Endothelial cell of umbilical vein (primary cell): ENCODE data around the gene USP6NL. TPM values are rescaled to one million over a fixed set of nuclear protein-coding genes. Genes with fewer than 3 reads are reported as not detected.

ENCODE experiments used
- BruUV-seq: library from RNA; stranded (reverse); fragments of 400-500 nt; replicated peaks from 2 replicates; lab custom pipeline; 2021; lab: Mats Ljungman, UMichigan
- CTCF ChIA-PET: fragments of 300-600, 350-600 bp; sonication (Branson Sonifier 250); formaldehyde crosslinking; loops from one replicate; lab custom pipeline; 2021; ENCODE audit warnings: antibody characterized with exemption, inconsistent platforms; lab: Charles Lee
- POLR2A ChIA-PET: fragments of 300-600, 350-600 bp; sonication (Branson Sonifier 250); formaldehyde crosslinking; loops from one replicate; lab custom pipeline; 2021; ENCODE audit warnings: antibody characterized with exemption, inconsistent platforms; lab: Charles Lee
- DNase-seq: peaks from one replicate; pipeline ENCODE4 v3.0.0-alpha.2; 2011; ENCODE audit warnings: low read depth, low spot score
- FAIRE-seq: peaks from 2 replicates; lab custom pipeline; 2011; peaks lifted over from hg19 to GRCh38; lab: Jason Lieb, UNC
- H2AFZ ChIP-seq: 2 replicates; pipeline ENCODE4 v1.6.0; 2012; ENCODE audit warnings: low read depth, low read length, control low read depth, inconsistent platforms
- H3K27ac ChIP-seq: 2 replicates; pipeline ENCODE4 v1.5.1; 2011; ENCODE audit warnings: low read depth, mild to moderate bottlenecking, control low read depth, low read length, moderate library complexity; ENCODE audit not compliant: insufficient read depth
- H3K27me3 ChIP-seq, 2 experiments: 2 replicates each; pipeline versions ENCODE4 v1.6.0 to v1.6.1; 2011; ENCODE audit warnings: low read length in 2 of 2, mixed read lengths in 1 of 2; ENCODE audit not compliant: control insufficient read depth in 2 of 2, insufficient read depth in 2 of 2
- H3K36me3 ChIP-seq, 2 experiments: 2 replicates in 1 of 2; 3 replicates in 1 of 2; pipeline ENCODE4 v1.5.1; 2011; ENCODE audit warnings: low read length in 2 of 2, mild to moderate bottlenecking in 1 of 2, moderate library complexity in 1 of 2; ENCODE audit not compliant: control insufficient read depth in 2 of 2, insufficient read depth in 2 of 2; ENCODE audit errors: extremely low read depth in 1 of 2
- H3K4me1 ChIP-seq: 3 replicates; pipeline ENCODE4 v1.5.1; 2011; ENCODE audit warnings: mild to moderate bottlenecking, low read length; ENCODE audit not compliant: control insufficient read depth, insufficient read depth; ENCODE audit errors: extremely low read depth
- H3K4me2 ChIP-seq: 2 replicates; pipeline ENCODE4 v1.6.1; 2011; ENCODE audit warnings: low read length, control low read depth, mixed read lengths; ENCODE audit not compliant: insufficient read depth
- H3K4me3 ChIP-seq, 3 experiments: fragments of 200-600 bp in 1 of 3; sonication (generic), shearing (Covaris generic) in 1 of 3; replicated peaks in 1 of 3; 2 replicates each; pipeline ENCODE4 v1.5.1; 2011 to 2016; ENCODE audit warnings: control low read depth in 3 of 3, low read length in 3 of 3, mild to moderate bottlenecking in 2 of 3, inconsistent platforms in 1 of 3, low read depth in 1 of 3, moderate library complexity in 1 of 3; ENCODE audit not compliant: insufficient read depth in 1 of 3
- H3K79me2 ChIP-seq: 2 replicates; pipeline ENCODE4 v1.6.0; 2012; ENCODE audit warnings: low read length, inconsistent platforms; ENCODE audit not compliant: control insufficient read depth, insufficient read depth
- H3K9ac ChIP-seq: replicated peaks from 2 replicates; pipeline ENCODE3; 2011; ENCODE audit warnings: low read length, control low read depth; ENCODE audit not compliant: insufficient read depth; ENCODE audit errors: extremely low read depth
- H3K9me1 ChIP-seq: replicated peaks from 3 replicates; pipeline ENCODE4 v1.6.0; 2011; ENCODE audit warnings: mild to moderate bottlenecking, low read length; ENCODE audit not compliant: control insufficient read depth, insufficient read depth; ENCODE audit errors: extremely low read depth
- H3K9me3 ChIP-seq: replicated peaks from 2 replicates; pipeline ENCODE4 v1.5.1; 2012; ENCODE audit warnings: low read length, inconsistent platforms; ENCODE audit not compliant: control insufficient read depth, insufficient read depth
- H4K20me1 ChIP-seq: replicated peaks from 2 replicates; pipeline ENCODE3; 2011; ENCODE audit warnings: mild to moderate bottlenecking, low read length; ENCODE audit not compliant: control insufficient read depth, insufficient read depth; ENCODE audit errors: extremely low read depth
- FOS ChIP-seq: IDR thresholded peaks from 2 replicates; pipeline ENCODE4 v1.6.1; 2011; ENCODE audit warnings: mild to moderate bottlenecking, low read length, moderate library complexity, borderline replicate concordance; ENCODE audit not compliant: insufficient read depth
- GATA2 ChIP-seq: IDR thresholded peaks from 2 replicates; pipeline ENCODE4 v1.7.0; 2011; ENCODE audit warnings: low read depth, mild to moderate bottlenecking, moderate library complexity, mixed read lengths, low read length; ENCODE audit not compliant: insufficient read length, insufficient read depth
- JUN ChIP-seq: IDR thresholded peaks from 2 replicates; pipeline ENCODE4 v1.6.1; 2011; ENCODE audit warnings: borderline replicate concordance, low read depth; ENCODE audit not compliant: insufficient read length, insufficient read depth
- MYC ChIP-seq: IDR thresholded peaks from one replicate; pipeline ENCODE4 v1.6.1; 2011; ENCODE audit warnings: mild to moderate bottlenecking, low read depth, low read length
- POLR2A ChIP-seq: IDR thresholded peaks from 2 replicates; pipeline ENCODE4 v1.6.1; 2012; ENCODE audit warnings: low read depth, mild to moderate bottlenecking, control low read depth, low read length
- POLR2AphosphoS5 ChIP-seq: IDR thresholded peaks from 2 replicates; pipeline ENCODE4 v1.6.1; 2012; ENCODE audit warnings: low read depth, mild to moderate bottlenecking, control low read depth, low read length, moderate library complexity; ENCODE audit not compliant: insufficient read depth
- dilution Hi-C: fragments of 300-500 bp; cut with MboI; formaldehyde crosslinking; loops from one replicate; pipeline ENCODE4 v1.15.0; 2019; ENCODE audit warnings: low sequenced_read_pairs; ENCODE audit not compliant: extremely low pct_ligation_motif_present
- intact Hi-C: fragments of 100-400 bp; cut with micrococcal nuclease; formaldehyde crosslinking; loops from one replicate; pipeline ENCODE4 v1.10.0; 2022
- polyA plus RNA-seq, 4 experiments: library from polyadenylated mRNA; depleted of rRNA in 3 of 4; stranded (reverse) in 3 of 4; unstranded in 1 of 4; fragments of >200 nt; gene quantifications; 2 replicates each; pipeline versions ENCODE4 v1.2.1 to v1.2.3, GENCODE V29; 2011 to 2012; ENCODE audit warnings: missing spikeins in 1 of 4
- total RNA-seq: library from RNA; stranded (reverse); gene quantifications from 2 replicates; pipeline ENCODE4 v1.2.3, GENCODE V29; 2021
- TF ChIP-seq, protein P1 (sequence below), 2 donors: IDR thresholded peaks; 1 replicate in 1 of 2; 2 replicates in 1 of 2; pipeline ENCODE4 v1.5.1; 2011; ENCODE audit warnings: low read length in 2 of 2, mild to moderate bottlenecking in 2 of 2, moderate library complexity in 2 of 2, control low read depth in 1 of 2, inconsistent platforms in 1 of 2, low read depth in 1 of 2; ENCODE audit not compliant: insufficient read depth in 1 of 2; ENCODE audit errors: extremely low read depth in 1 of 2
- TF ChIP-seq, protein P2 (sequence below): IDR thresholded peaks from 2 replicates; pipeline ENCODE4 v1.6.1; 2011; ENCODE audit not compliant: insufficient read depth, insufficient read length

The USP6NL gene
- total and polyA plus RNA-seq, 2 donors (not counting 3 experiments of a cell fraction or from before 2014, with no cell fraction given), result 13.5 to 29.2 TPM

- H3K4me2 ChIP-seq, result peak overlapping the region; percentile 67
- no peak overlapping the region for H2AFZ ChIP-seq
- peaks cover 82% of the 10 kb centered on the region for H3K79me2 ChIP-seq
- no TSS peak for BruUV-seq
- no peaks in the 10 kb centered on the region for H3K27me3 ChIP-seq
- FAIRE-seq (no peak), DNase-seq (peak; percentile 51)
- H3K36me3 ChIP-seq, result no peaks in the 10 kb centered on the region
- POLR2A ChIA-PET, result no interaction called here
- no peaks in the 10 kb centered on the region for H3K9me3 ChIP-seq
- peaks cover 12% of the 10 kb centered on the region for H3K4me1 ChIP-seq
- intact Hi-C loops, result loop anchor here (2.0 kb wide), 2 partner anchors 14 to 86 kb away; no protein-coding TSS in a partner anchor
- TF ChIP-seq MYC (no peak), FOS (no peak), GATA2 (peak; percentile 46), JUN (no peak), POLR2A (no peak), POLR2AphosphoS5 (no peak)
- TF ChIP-seq, protein P1, sequence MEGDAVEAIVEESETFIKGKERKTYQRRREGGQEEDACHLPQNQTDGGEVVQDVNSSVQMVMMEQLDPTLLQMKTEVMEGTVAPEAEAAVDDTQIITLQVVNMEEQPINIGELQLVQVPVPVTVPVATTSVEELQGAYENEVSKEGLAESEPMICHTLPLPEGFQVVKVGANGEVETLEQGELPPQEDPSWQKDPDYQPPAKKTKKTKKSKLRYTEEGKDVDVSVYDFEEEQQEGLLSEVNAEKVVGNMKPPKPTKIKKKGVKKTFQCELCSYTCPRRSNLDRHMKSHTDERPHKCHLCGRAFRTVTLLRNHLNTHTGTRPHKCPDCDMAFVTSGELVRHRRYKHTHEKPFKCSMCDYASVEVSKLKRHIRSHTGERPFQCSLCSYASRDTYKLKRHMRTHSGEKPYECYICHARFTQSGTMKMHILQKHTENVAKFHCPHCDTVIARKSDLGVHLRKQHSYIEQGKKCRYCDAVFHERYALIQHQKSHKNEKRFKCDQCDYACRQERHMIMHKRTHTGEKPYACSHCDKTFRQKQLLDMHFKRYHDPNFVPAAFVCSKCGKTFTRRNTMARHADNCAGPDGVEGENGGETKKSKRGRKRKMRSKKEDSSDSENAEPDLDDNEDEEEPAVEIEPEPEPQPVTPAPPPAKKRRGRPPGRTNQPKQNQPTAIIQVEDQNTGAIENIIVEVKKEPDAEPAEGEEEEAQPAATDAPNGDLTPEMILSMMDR (IDR thresholded peaks at IDR 0.05; ENCODE audit: extremely low read depth in 1 of 2, insufficient read depth in 1 of 2, low read depth in 1 of 2, low read length in 2 of 2), result no peak
- TF ChIP-seq, protein P2, sequence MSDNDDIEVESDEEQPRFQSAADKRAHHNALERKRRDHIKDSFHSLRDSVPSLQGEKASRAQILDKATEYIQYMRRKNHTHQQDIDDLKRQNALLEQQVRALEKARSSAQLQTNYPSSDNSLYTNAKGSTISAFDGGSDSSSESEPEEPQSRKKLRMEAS, result no peak
- H3K27ac ChIP-seq, result no peak overlapping the region
- H4K20me1 ChIP-seq, result peaks cover 17% of the 10 kb centered on the region
- H3K9me1 ChIP-seq, result peaks cover 5% of the 10 kb centered on the region
- no peak overlapping the region for H3K4me3 ChIP-seq
- no peak overlapping the region for H3K9ac ChIP-seq
- dilution Hi-C loops, result no loop called here
- CTCF ChIA-PET, result interaction anchor here (0.6 to 1.7 kb wide), 6 partner anchors 27 to 155 kb away, joined by 3 to 4 read pairs (median 3); no protein-coding TSS in a partner anchor
Measured at GRCh38 chr10:11602919-11603523, 8.4 kb downstream of the USP6NL start.
